ENCODE data around the gene SLIT3. TPM values are rescaled to one million over a fixed set of nuclear protein-coding genes. Genes with fewer than 3 reads are reported as not detected.

Gene SLIT3
- total and polyA plus RNA-seq, 10 of the 15 experiments (the other 5 are each of a cell fraction or from before 2014, with no cell fraction given): 0.05 TPM; not detected in 9

- 26% methylated on average over 4 of the region's 4 CpGs for WGBS (ENCODE audit: insufficient coverage, insufficient replicate concordance, low lambda C conversion rate, missing lambda C conversion rate)
- ChIA-PET RAD21 (ENCODE audit: unreplicated experiment) (no interaction called here), SMC1A (ENCODE audit: uncharacterized antibody, unreplicated experiment) (no interaction called here), POLR2A (no interaction called here), CTCF (interaction anchor here (1.3 kb wide), 1 partner anchor 25 kb away, joined by 3 read pairs; no protein-coding TSS in a partner anchor)
- no TSS peak for BruUV-seq (replicated peaks)
- H3K4me3 ChIP-seq: no peak overlapping the region
- H3K4me2 ChIP-seq (ENCODE audit: control insufficient read depth, insufficient read depth): no peak overlapping the region
- no peaks in the 10 kb centered on the region for H3K36me3 ChIP-seq (ENCODE audit: control insufficient read depth in 2 of 2, insufficient read depth in 2 of 2, low read length in 1 of 2)
- ATAC-seq (no peak), DNase-seq (ENCODE audit: low read depth, low spot score) (no peak), FAIRE-seq (no peak)
- no peaks in the 10 kb centered on the region for H4K20me1 ChIP-seq (ENCODE audit: control insufficient read depth, insufficient read depth)
- H3K9ac ChIP-seq (ENCODE audit: control insufficient read depth, insufficient read depth, low read length): no peak overlapping the region
- no peaks in the 10 kb centered on the region for H3K4me1 ChIP-seq (ENCODE audit: control insufficient read depth, insufficient read depth, low read length)
- no peak overlapping the region for H2AFZ ChIP-seq (ENCODE audit: control insufficient read depth, low read depth, low read length)
- in situ Hi-C loops (cut with MboI) (no loop called here), intact Hi-C loops (cut with micrococcal nuclease; ENCODE audit: unreplicated experiment) (no loop called here)
- H3K27ac ChIP-seq (ENCODE audit: control insufficient read depth, insufficient read depth): no peak overlapping the region
- no peaks in the 10 kb centered on the region; a peak in 2 of 4 replicates for H3K27me3 ChIP-seq (replicated peaks in 1 of 2; ENCODE audit: control insufficient read depth in 2 of 2, insufficient read depth in 2 of 2, low read length in 1 of 2)
- H3K9me3 ChIP-seq (replicated peaks; ENCODE audit: control insufficient read depth, insufficient read depth, low read length): no peaks in the 10 kb centered on the region
- H3K79me2 ChIP-seq (ENCODE audit: control insufficient read depth, insufficient read depth, low read length): no peaks in the 10 kb centered on the region
- TF ChIP-seq BCL3 (IDR thresholded peaks at IDR 0.05; ENCODE audit: borderline replicate concordance, insufficient read depth, low read depth, low read length, poor library complexity, severe bottlenecking) (no peak), DPF2 (IDR thresholded peaks at IDR 0.05) (no peak), SKIL (IDR thresholded peaks at IDR 0.05; ENCODE audit: low read depth, poor library complexity, severe bottlenecking) (no peak), ASH2L (IDR thresholded peaks at IDR 0.05; ENCODE audit: borderline replicate concordance, low read depth) (no peak), ATF7 (IDR thresholded peaks at IDR 0.05; ENCODE audit: low read depth) (no peak), POLR2AphosphoS5 (IDR thresholded peaks at IDR 0.05; ENCODE audit: low read length) (no peak), IKZF2 (IDR thresholded peaks at IDR 0.05) (no peak), NFIC (IDR thresholded peaks at IDR 0.05; ENCODE audit: low read depth, low read length) (no peak), CBX5 (IDR thresholded peaks at IDR 0.05; ENCODE audit: low read depth) (no peak), FOS (IDR thresholded peaks at IDR 0.05; ENCODE audit: borderline replicate concordance, extremely low read depth, insufficient read length) (no peak), EP300 (IDR thresholded peaks at IDR 0.05; ENCODE audit: borderline replicate concordance in 1 of 2, control insufficient read depth in 1 of 2, low read depth in 2 of 2, low read length in 2 of 2) (no peak), POU2F2 (IDR thresholded peaks at IDR 0.05; ENCODE audit: borderline replicate concordance, low read depth, low read length) (no peak), REST (IDR thresholded peaks at IDR 0.05; ENCODE audit: low read depth, low read length) (no peak), PAX8 (IDR thresholded peaks at IDR 0.05) (no peak), NBN (IDR thresholded peaks at IDR 0.05) (no peak)
These were observed 338.6 kb downstream of the SLIT3 start for GRCh38 chr5:168962306-168962705.
